IMR-90 (cell line): ENCODE data around the gene HOOK1. TPM values are rescaled to one million over a fixed set of nuclear protein-coding genes. Genes with fewer than 3 reads are reported as not detected.

Experiments used
- ATAC-seq: fragments of 200-7000 bp; cut with Tn5 transposase; 2 replicates; pipeline ENCODE4 v1.9.1; 2020; ENCODE audit warnings: low read depth, mild to moderate bottlenecking, moderate library complexity
- BruUV-seq: library from RNA; stranded (reverse); fragments of 400-500 nt; replicated peaks from 2 replicates; lab custom pipeline; 2021; lab: Mats Ljungman, UMichigan
- CTCF ChIA-PET: fragments of 300-600 bp; formaldehyde crosslinking; extraction: SDS; loops from one replicate; lab custom pipeline; 2021; ENCODE audit warnings: antibody characterized with exemption; lab: Yijun Ruan, JAX
- POLR2A ChIA-PET: fragments of 300-600 bp; sonication (Branson Sonifier 250); formaldehyde crosslinking; loops from one replicate; lab custom pipeline; 2022; ENCODE audit warnings: antibody characterized with exemption; ENCODE audit not compliant: unreplicated experiment; lab: Charles Lee
- DNase-seq: peaks from one replicate; pipeline ENCODE4 v3.0.0; 2013
- H2AFZ ChIP-seq: replicated peaks from 2 replicates; pipeline ENCODE3; 2013; ENCODE audit warnings: low read length, mild to moderate bottlenecking; ENCODE audit not compliant: poor library complexity
- H2AK5ac ChIP-seq: 2 replicates; pipeline ENCODE4 v1.6.1; 2013; ENCODE audit warnings: low read depth, low read length, inconsistent platforms
- H2AK9ac ChIP-seq: replicated peaks from 2 replicates; pipeline ENCODE3; 2013; ENCODE audit warnings: mild to moderate bottlenecking, low read depth, low read length, moderate library complexity; ENCODE audit not compliant: poor library complexity
- H2BK120ac ChIP-seq: 2 replicates; pipeline ENCODE4 v1.6.1; 2013; ENCODE audit warnings: low read depth, low read length, inconsistent platforms
- H2BK15ac ChIP-seq: 3 replicates; pipeline ENCODE4 v1.6.1; 2013; ENCODE audit warnings: low read depth, low read length, inconsistent platforms
- H2BK20ac ChIP-seq: 2 replicates; pipeline ENCODE4 v1.6.1; 2013; ENCODE audit warnings: low read depth, mild to moderate bottlenecking, inconsistent platforms, low read length, moderate library complexity
- H2BK5ac ChIP-seq: 2 replicates; pipeline ENCODE4 v1.6.1; 2013; ENCODE audit warnings: mild to moderate bottlenecking, low read depth, low read length, inconsistent platforms; ENCODE audit not compliant: poor library complexity, severe bottlenecking
- H3K14ac ChIP-seq: replicated peaks from 2 replicates; pipeline ENCODE4 v1.6.1; 2013; ENCODE audit warnings: low read depth, low read length, inconsistent platforms
- H3K18ac ChIP-seq: 2 replicates; pipeline ENCODE4 v1.6.1; 2013; ENCODE audit warnings: low read depth, low read length, control low read depth
- H3K23ac ChIP-seq: 2 replicates; pipeline ENCODE4 v1.6.1; 2013; ENCODE audit warnings: low read depth, low read length, inconsistent platforms
- H3K27ac ChIP-seq: 2 replicates; pipeline ENCODE4 v1.5.1; 2013; ENCODE audit warnings: mild to moderate bottlenecking, control low read depth, low read length; ENCODE audit not compliant: insufficient read depth
- H3K27me3 ChIP-seq: 2 replicates; pipeline ENCODE4 v1.6.1; 2013; ENCODE audit warnings: low read length; ENCODE audit not compliant: control insufficient read depth, insufficient read depth
- H3K36me3 ChIP-seq: 2 replicates; pipeline ENCODE4 v1.6.1; 2013; ENCODE audit warnings: low read length, mixed read lengths; ENCODE audit not compliant: control insufficient read depth, insufficient read depth
- H3K4ac ChIP-seq: 2 replicates; pipeline ENCODE4 v1.6.1; 2013; ENCODE audit warnings: low read depth, low read length, inconsistent platforms
- H3K4me1 ChIP-seq: 2 replicates; pipeline ENCODE4 v1.6.1; 2013; ENCODE audit warnings: low read length, mixed read lengths; ENCODE audit not compliant: control insufficient read depth, insufficient read depth
- H3K4me2 ChIP-seq: 2 replicates; pipeline ENCODE4 v1.6.1; 2013; ENCODE audit warnings: low read depth, mild to moderate bottlenecking, control low read depth, low read length, moderate library complexity
- H3K4me3 ChIP-seq: 2 replicates; pipeline ENCODE4 v1.5.1; 2013; ENCODE audit warnings: low read depth, mild to moderate bottlenecking, control low read depth, low read length, moderate library complexity; ENCODE audit not compliant: insufficient read depth
- H3K56ac ChIP-seq: 2 replicates; pipeline ENCODE4 v1.6.1; 2013; ENCODE audit warnings: low read length, inconsistent platforms; ENCODE audit not compliant: insufficient read depth; ENCODE audit errors: extremely low read depth
- H3K79me1 ChIP-seq, 2 experiments: 2 replicates each; pipeline ENCODE4 v1.6.1; 2013; ENCODE audit warnings: low read length in 2 of 2, inconsistent platforms in 1 of 2, low read depth in 1 of 2
- H3K9ac ChIP-seq: 2 replicates; pipeline ENCODE4 v1.6.1; 2013; ENCODE audit warnings: low read depth, low read length, control low read depth
- H3K9me1 ChIP-seq: 2 replicates; pipeline ENCODE4 v1.6.1; 2013; ENCODE audit warnings: low read length, inconsistent platforms; ENCODE audit not compliant: insufficient read depth
- H3K9me3 ChIP-seq: 2 replicates; pipeline ENCODE4 v1.6.1; 2013; ENCODE audit warnings: low read length; ENCODE audit not compliant: control insufficient read depth, insufficient read depth
- H4K20me1 ChIP-seq: 2 replicates; pipeline ENCODE4 v1.6.1; 2013; ENCODE audit warnings: low read length, inconsistent platforms; ENCODE audit not compliant: insufficient read depth
- H4K5ac ChIP-seq: 2 replicates; pipeline ENCODE4 v1.6.1; 2013; ENCODE audit warnings: mild to moderate bottlenecking, low read depth, low read length, control low read depth
- H4K8ac ChIP-seq, 2 experiments: 2 replicates each; pipeline ENCODE4 v1.6.1; 2013; ENCODE audit warnings: low read depth in 2 of 2, low read length in 2 of 2, control low read depth in 1 of 2, inconsistent platforms in 1 of 2
- H4K91ac ChIP-seq: 2 replicates; pipeline ENCODE4 v1.6.1; 2013; ENCODE audit warnings: low read depth, low read length, inconsistent platforms; ENCODE audit not compliant: insufficient read depth
- CEBPB ChIP-seq: IDR thresholded peaks from 2 replicates; pipeline ENCODE4 v1.6.1; 2012; ENCODE audit warnings: low read depth, low read length, improper control_type of control experiment
- CHD1 ChIP-seq: IDR thresholded peaks from 2 replicates; pipeline ENCODE4 v1.6.1; 2012; ENCODE audit warnings: low read depth, low read length, improper control_type of control experiment
- CTCF ChIP-seq: conservative IDR thresholded peaks from 2 replicates; pipeline ENCODE4 v1.5.1; 2012; ENCODE audit warnings: mild to moderate bottlenecking, low read depth, low read length, improper control_type of control experiment
- FOS ChIP-seq: fragments of 150-350 bp; IDR thresholded peaks from 2 replicates; pipeline ENCODE4 v1.6.1; 2016; ENCODE audit warnings: low read depth, low read length
- MAFK ChIP-seq: IDR thresholded peaks from 2 replicates; pipeline ENCODE4 v1.6.1; 2012; ENCODE audit warnings: low read depth, low read length, improper control_type of control experiment
- MAZ ChIP-seq: IDR thresholded peaks from 2 replicates; pipeline ENCODE4 v1.6.1; 2012; ENCODE audit warnings: low read depth, mild to moderate bottlenecking, low read length, improper control_type of control experiment, moderate library complexity, borderline replicate concordance
- MXI1 ChIP-seq: IDR thresholded peaks from 2 replicates; pipeline ENCODE4 v1.6.1; 2012; ENCODE audit warnings: low read depth, mild to moderate bottlenecking, low read length, moderate library complexity, borderline replicate concordance
- NFE2L2 ChIP-seq: fragments of 150-350 bp; IDR thresholded peaks from 2 replicates; pipeline ENCODE4 v1.6.1; 2016; ENCODE audit warnings: low read depth, mild to moderate bottlenecking, low read length
- POLR2A ChIP-seq: IDR thresholded peaks from 2 replicates; pipeline ENCODE4 v1.6.1; 2012; ENCODE audit warnings: mild to moderate bottlenecking, low read depth, low read length
- RCOR1 ChIP-seq: IDR thresholded peaks from 2 replicates; pipeline ENCODE4 v1.6.1; 2012; ENCODE audit warnings: mild to moderate bottlenecking, low read length, improper control_type of control experiment; ENCODE audit not compliant: insufficient replicate concordance
- RFX5 ChIP-seq: IDR thresholded peaks from 2 replicates; pipeline ENCODE4 v1.8.0; 2012; ENCODE audit warnings: low read depth, mild to moderate bottlenecking, low read length, moderate library complexity
- SMC3 ChIP-seq: fragments of 150-350 bp; IDR thresholded peaks from 2 replicates; pipeline ENCODE4 v1.6.1; 2016; ENCODE audit warnings: low read depth, mild to moderate bottlenecking, antibody characterized with exemption, low read length, moderate library complexity
- WGBS, 2 experiments: methylation state at CpG; one replicate each; pipeline versions ENCODE4 v1.1.5 to v1.1.7; 2013; ENCODE audit warnings: missing lambda C conversion rate in 2 of 2; ENCODE audit not compliant: insufficient read length in 1 of 2; ENCODE audit errors: extremely low coverage in 2 of 2; 5-methylcytosine and 5-hydroxymethylcytosine counted together
- dilution Hi-C: fragments of 300-500 bp; cut with HindIII; formaldehyde crosslinking; loops from one replicate; pipeline ENCODE4 v1.14.3; 2018; ENCODE audit warnings: low sequenced_read_pairs; ENCODE audit not compliant: unreplicated experiment
- in situ Hi-C: fragments of 300-500 bp; cut with MboI; formaldehyde crosslinking; loops from 3 replicates; pipeline ENCODE4 v1.14.3; 2019; ENCODE audit warnings: low sequenced_read_pairs, inconsistent platforms, mixed read lengths
- intact Hi-C: fragments of 100-400 bp; cut with micrococcal nuclease; formaldehyde crosslinking; loops from 2 replicates; pipeline ENCODE4 v1.10.0; 2022
- polyA plus RNA-seq, 3 experiments: library from polyadenylated mRNA; depleted of rRNA; stranded (reverse); fragments of >200 nt; gene quantifications; 2 replicates each; pipeline ENCODE4 v1.2.3, GENCODE V29; 2012; ENCODE audit warnings: low replicate concordance in 1 of 3
- total RNA-seq: library from RNA; depleted of rRNA; stranded (reverse); fragments of >200 nt; gene quantifications from 2 replicates; pipeline ENCODE4 v1.2.3, GENCODE V29; 2012
- TF ChIP-seq, protein P1 (sequence below): fragments of 150-350 bp; IDR thresholded peaks from 2 replicates; pipeline ENCODE4 v1.6.1; 2017; ENCODE audit warnings: mild to moderate bottlenecking, antibody characterized with exemption, low read length, low read depth
- TF ChIP-seq, protein P2 (sequence below): fragments of 150-350 bp; IDR thresholded peaks from 2 replicates; pipeline ENCODE4 v1.6.1; 2016; ENCODE audit warnings: low read depth, mild to moderate bottlenecking, low read length, moderate library complexity, borderline replicate concordance

Gene HOOK1
- total and polyA plus RNA-seq, 2 of the 4 experiments (the other 2 are of a cell fraction): not detected

- Histone ChIP-seq H2AK9ac (no peak overlapping the region), H3K9me1 (no peaks in the 10 kb centered on the region), H3K18ac (no peak overlapping the region), H2BK120ac (no peak overlapping the region), H2BK20ac (no peak overlapping the region), H2BK5ac (no peak overlapping the region), H3K4me2 (no peak overlapping the region), H3K9ac (no peak overlapping the region), H2AFZ (no peak overlapping the region), H3K4ac (no peak overlapping the region), H4K91ac (no peak overlapping the region), H3K4me1 (no peaks in the 10 kb centered on the region), H3K79me1 (no peaks in the 10 kb centered on the region), H3K27me3 (no peaks in the 10 kb centered on the region), H3K9me3 (no peaks in the 10 kb centered on the region), H4K5ac (no peak overlapping the region), H3K36me3 (no peaks in the 10 kb centered on the region), H2AK5ac (no peak overlapping the region), H2BK15ac (no peak overlapping the region), H4K20me1 (no peaks in the 10 kb centered on the region), H3K27ac (no peak overlapping the region), H3K23ac (no peak overlapping the region), H3K14ac (no peak overlapping the region), H3K4me3 (no peak overlapping the region), H4K8ac (no peak overlapping the region), H3K56ac (no peak overlapping the region)
- BruUV-seq: no TSS peak
- 0% methylated on average over 1 of the region's 10 CpGs; no CpG with 5 or more reads in 1 of the 2 experiments for WGBS, 2 experiments
- CTCF ChIA-PET: no interaction called here
- in situ Hi-C loops: no loop called here
- no peak for TF ChIP-seq RFX5
- no peak for TF ChIP-seq NFE2L2
- TF ChIP-seq, protein P1, sequence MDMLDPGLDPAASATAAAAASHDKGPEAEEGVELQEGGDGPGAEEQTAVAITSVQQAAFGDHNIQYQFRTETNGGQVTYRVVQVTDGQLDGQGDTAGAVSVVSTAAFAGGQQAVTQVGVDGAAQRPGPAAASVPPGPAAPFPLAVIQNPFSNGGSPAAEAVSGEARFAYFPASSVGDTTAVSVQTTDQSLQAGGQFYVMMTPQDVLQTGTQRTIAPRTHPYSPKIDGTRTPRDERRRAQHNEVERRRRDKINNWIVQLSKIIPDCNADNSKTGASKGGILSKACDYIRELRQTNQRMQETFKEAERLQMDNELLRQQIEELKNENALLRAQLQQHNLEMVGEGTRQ: no peak
- no peak for TF ChIP-seq RCOR1
- no peak for TF ChIP-seq POLR2A
- no peak for TF ChIP-seq SMC3
- no peak for TF ChIP-seq MAFK
- no peak for TF ChIP-seq MAZ
- no peak for TF ChIP-seq CHD1
- no peak for TF ChIP-seq MXI1
- no peak for TF ChIP-seq CEBPB
- no peak for TF ChIP-seq CTCF
- TF ChIP-seq, protein P2, sequence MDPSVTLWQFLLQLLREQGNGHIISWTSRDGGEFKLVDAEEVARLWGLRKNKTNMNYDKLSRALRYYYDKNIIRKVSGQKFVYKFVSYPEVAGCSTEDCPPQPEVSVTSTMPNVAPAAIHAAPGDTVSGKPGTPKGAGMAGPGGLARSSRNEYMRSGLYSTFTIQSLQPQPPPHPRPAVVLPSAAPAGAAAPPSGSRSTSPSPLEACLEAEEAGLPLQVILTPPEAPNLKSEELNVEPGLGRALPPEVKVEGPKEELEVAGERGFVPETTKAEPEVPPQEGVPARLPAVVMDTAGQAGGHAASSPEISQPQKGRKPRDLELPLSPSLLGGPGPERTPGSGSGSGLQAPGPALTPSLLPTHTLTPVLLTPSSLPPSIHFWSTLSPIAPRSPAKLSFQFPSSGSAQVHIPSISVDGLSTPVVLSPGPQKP: no peak
- no peak for TF ChIP-seq FOS
- POLR2A ChIA-PET: no interaction called here
- dilution Hi-C loops: no loop called here
- DNase-seq: no peak
- intact Hi-C loops: no loop called here
- ATAC-seq: no peak
Observed at GRCh38 chr1:59917026-59917784, 102.5 kb downstream of the HOOK1 start.
